Spinal cord (tissue), 10 donors: Measurements from ENCODE around the gene TET3. TPM values are rescaled to one million over a fixed set of nuclear protein-coding genes. Genes with fewer than 3 reads are reported as not detected.

Experiments
- DNase-seq, 6 donors: peaks; one replicate each; pipeline versions ENCODE4 v3.0.0 to v3.0.0-alpha.2; 2013 to 2015; ENCODE audit warnings: low spot score in 6 of 6, low read depth in 4 of 6
- H3K27ac ChIP-seq: one replicate; pipeline ENCODE4 v1.5.1; 2013; ENCODE audit warnings: low read depth, low read length, control low read depth
- H3K27me3 ChIP-seq: one replicate; pipeline ENCODE4 v1.6.1; 2013; ENCODE audit warnings: low read length; ENCODE audit not compliant: control insufficient read depth, insufficient read depth
- H3K36me3 ChIP-seq: one replicate; pipeline ENCODE4 v1.6.1; 2013; ENCODE audit warnings: low read length; ENCODE audit not compliant: control insufficient read depth, insufficient read depth
- H3K4me1 ChIP-seq: one replicate; pipeline ENCODE4 v1.6.1; 2013; ENCODE audit warnings: low read length; ENCODE audit not compliant: control insufficient read depth, insufficient read depth
- H3K4me3 ChIP-seq: one replicate; pipeline ENCODE4 v1.5.1; 2013; ENCODE audit warnings: low read depth, low read length, control low read depth
- H3K9me3 ChIP-seq: one replicate; pipeline ENCODE4 v1.6.1; 2013; ENCODE audit warnings: low read length; ENCODE audit not compliant: control insufficient read depth, insufficient read depth
- WGBS: methylation state at CpG from one replicate; pipeline ENCODE4 v1.1.5; 2013; ENCODE audit warnings: missing lambda C conversion rate; ENCODE audit not compliant: insufficient coverage; 5-methylcytosine and 5-hydroxymethylcytosine counted together
- polyA plus RNA-seq, 2 donors: library from polyadenylated mRNA; unstranded; fragments of 120-200 nt; gene quantifications; one replicate each; pipeline ENCODE4 v1.2.1, GENCODE V29; 2013; ENCODE audit not compliant: insufficient read length in 2 of 2
- total RNA-seq, 2 donors: library from RNA; depleted of rRNA in 1 of 2; stranded (reverse); fragments of 120-200 nt in 1 of 2; fragments of >200 nt in 1 of 2; gene quantifications; one replicate each; pipeline versions ENCODE4 v1.2.3 to v1.2.4, GENCODE V29; 2013 to 2014
- donor health status: healthy.

Gene TET3
- total and polyA plus RNA-seq, 4 donors = 12.5 to 19.2 (median 14.5) TPM

DNA sequence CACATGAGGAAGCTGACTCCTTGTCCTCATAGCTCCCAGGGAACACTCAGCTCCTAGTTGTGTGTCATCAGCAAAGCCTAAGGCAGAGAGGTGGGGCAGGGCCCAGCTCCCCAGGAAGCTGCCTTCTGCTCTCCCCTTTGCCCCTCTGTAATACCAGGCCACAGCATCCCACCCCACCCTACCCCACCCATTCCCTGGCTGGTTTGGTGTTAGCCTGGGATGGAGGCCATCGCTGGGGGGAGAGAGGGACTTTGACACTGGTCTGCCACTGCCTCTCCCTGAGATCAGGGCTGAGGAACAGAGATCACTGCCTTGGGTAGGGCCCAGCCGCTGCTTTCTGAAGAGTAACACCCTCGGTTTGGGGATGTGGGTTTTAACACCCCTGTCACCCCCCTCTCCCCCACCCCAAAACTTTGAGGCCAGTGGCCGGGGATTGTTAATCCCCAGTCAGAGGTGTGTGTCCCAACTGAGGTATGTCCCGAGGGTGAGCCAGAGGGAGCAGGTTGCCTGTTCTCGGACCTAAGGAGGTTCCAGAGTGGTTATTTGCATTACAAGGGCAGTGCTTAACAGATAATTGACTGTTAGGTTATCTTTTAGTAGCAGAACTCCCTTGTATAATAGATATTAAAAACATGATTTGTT, 41.4 kb downstream of the TET3 start:
- H3K27me3 ChIP-seq = no peaks in the 10 kb centered on the region
- peaks cover 3% of the 10 kb centered on the region for H3K9me3 ChIP-seq
- no peak for DNase-seq
- H3K4me3 ChIP-seq = no peak overlapping the region
- H3K27ac ChIP-seq = no peak overlapping the region
- no peaks in the 10 kb centered on the region for H3K36me3 ChIP-seq
- 72% methylated on average over 2 of the region's 6 CpGs for whole genome bisulfite sequencing
- H3K4me1 ChIP-seq = peaks cover 9% of the 10 kb centered on the region

DNA sequence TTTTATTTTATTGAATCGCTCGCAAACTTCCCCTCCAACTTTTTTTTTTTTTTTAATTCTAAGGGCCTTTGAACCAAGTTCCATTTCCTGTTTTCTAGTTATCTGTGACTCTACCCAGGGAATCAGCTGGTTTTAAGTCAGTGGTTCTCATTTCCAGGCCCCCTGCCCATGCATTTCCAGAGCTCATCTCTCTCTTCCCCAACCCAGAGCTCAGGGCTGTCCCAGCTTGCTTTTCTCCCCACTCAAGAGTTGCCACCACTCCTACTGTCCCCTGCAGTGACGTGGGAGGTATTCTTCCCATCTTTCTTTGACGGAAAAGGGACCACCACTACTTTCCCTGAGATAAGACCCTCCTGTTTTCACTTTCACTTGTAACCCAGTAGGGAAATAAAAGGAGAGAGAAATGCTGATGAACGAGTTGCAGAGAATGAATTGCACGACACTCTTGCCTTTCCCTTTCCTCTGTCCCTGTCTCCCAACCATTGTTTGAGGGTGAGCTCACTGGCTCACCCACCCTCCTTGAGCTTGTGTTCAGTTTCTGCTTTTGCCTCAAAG, 42.1 kb downstream of the TET3 start:
- H3K27ac ChIP-seq = no peak overlapping the region
- DNase-seq = no peak
- WGBS = no CpG with 5 or more reads among the region's 6 CpGs

DNA sequence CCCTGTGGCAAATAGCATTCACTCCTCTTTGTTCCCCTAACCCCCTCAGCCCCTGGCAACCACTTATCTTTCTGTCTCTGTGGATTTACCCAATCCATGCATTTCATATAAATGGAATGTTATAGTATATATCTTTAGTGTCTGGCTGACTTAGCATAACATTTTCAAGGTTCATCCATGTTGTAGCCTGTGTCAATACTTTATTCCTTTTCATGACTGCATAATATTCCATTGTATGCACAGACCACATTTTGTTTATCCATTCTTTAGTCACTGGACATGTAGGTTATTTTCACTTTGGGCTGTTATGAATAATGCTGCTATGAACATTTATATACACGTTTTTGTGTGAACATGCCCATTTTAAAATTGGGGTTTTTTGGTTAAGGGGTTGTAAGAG, 42.8 kb downstream of the TET3 start:
- WGBS = no CpG with 5 or more reads among the region's 1 CpG
- Histone ChIP-seq H3K4me3 (no peak overlapping the region), H3K27me3 (no peaks in the 10 kb centered on the region), H3K36me3 (peaks cover 4% of the 10 kb centered on the region), H3K27ac (no peak overlapping the region), H3K9me3 (peaks cover 3% of the 10 kb centered on the region), H3K4me1 (peaks cover 10% of the 10 kb centered on the region)
- no peak for DNase-seq

More for the DNA sequence above, 42.1 kb downstream of the TET3 start:
- Histone ChIP-seq H3K36me3 (no peaks in the 10 kb centered on the region), H3K4me1 (peaks cover 4% of the 10 kb centered on the region), H3K27me3 (no peaks in the 10 kb centered on the region), H3K4me3 (no peak overlapping the region), H3K9me3 (peaks cover 3% of the 10 kb centered on the region)

DNA sequence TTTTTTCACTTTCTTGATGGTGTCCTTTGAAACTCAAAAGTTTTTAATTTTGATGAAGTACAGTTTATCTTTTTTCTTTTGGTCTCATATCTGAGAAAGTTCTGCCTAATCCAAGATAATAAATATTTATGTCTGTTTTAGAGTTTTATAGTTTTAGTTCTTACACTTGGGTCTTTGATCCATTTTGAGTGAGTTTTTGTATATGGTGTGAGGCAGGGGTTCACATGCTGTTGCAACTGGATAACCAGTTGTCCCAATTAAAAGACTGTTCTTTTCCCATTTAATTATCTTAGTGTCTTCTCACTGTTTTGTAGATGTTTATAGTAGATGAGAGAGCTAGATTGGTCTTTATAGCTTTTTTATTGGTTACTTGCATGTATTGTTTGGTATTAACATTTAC, 43.6 kb downstream of the TET3 start:
- Histone ChIP-seq H3K4me3 (no peak overlapping the region), H3K27ac (no peak overlapping the region), H3K27me3 (no peaks in the 10 kb centered on the region), H3K9me3 (peaks cover 3% of the 10 kb centered on the region), H3K36me3 (peaks cover 4% of the 10 kb centered on the region), H3K4me1 (peaks cover 13% of the 10 kb centered on the region)
- no peak for DNase-seq

DNA sequence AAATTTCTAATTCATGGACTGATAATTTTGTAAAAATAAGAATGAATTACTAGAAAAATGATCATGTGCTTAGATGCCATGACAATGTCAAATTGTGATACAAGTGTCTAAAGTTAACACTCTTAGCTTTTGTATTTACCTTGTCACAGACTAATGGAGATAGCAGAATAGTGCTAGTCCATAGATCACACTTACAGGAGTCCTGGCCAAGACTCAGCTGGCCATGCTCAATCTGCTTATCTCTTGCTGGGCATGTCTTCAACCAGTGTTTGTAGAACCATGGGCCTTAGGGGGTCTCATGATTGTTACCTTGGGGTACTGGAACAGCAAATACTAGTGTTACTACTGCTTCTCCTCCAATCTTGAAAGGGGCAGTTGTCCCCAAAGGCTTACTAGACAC, 44.0 kb downstream of the TET3 start:
- no peak overlapping the region for H3K27ac ChIP-seq
- H3K9me3 ChIP-seq = peaks cover 3% of the 10 kb centered on the region
- no peak for DNase-seq
- H3K4me1 ChIP-seq = peaks cover 13% of the 10 kb centered on the region
- H3K36me3 ChIP-seq = peaks cover 4% of the 10 kb centered on the region
- no peak overlapping the region for H3K4me3 ChIP-seq
- H3K27me3 ChIP-seq = no peaks in the 10 kb centered on the region

DNA sequence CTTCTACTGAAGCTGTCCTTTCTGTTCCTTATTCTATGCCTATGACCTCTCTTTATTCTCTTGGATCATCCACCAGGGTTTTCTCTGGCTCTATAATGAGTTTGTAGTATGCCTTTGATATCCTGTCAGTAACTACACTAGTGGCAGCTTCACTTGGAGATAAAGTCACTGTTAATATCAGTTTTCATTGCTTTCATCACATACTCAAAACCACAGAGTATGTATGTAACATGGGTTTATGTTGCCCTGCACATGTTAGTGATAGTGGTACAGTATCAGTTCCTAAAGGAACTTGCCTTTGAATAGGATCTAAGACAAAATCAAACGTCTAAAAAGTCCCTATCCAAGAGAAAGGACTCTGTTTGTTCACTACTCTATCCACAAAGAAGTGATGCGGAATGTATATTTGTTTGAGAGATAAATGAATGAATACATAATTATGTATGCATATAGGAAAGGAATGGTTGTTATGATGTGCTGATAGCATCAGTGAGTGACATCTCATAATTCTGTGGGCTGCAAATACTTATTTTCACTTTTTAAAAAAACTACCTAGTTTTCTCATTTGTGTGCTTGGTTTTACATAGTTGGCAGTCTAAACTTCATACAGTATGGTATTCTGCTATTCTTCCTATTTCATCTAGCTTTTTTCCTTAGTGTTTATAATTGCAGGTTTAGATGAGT, 45.1 kb downstream of the TET3 start:
- no CpG with 5 or more reads among the region's 2 CpGs for WGBS
- Histone ChIP-seq H3K4me3 (no peak overlapping the region), H3K9me3 (peaks cover 3% of the 10 kb centered on the region), H3K36me3 (peaks cover 4% of the 10 kb centered on the region), H3K4me1 (peaks cover 13% of the 10 kb centered on the region), H3K27me3 (no peaks in the 10 kb centered on the region), H3K27ac (no peak overlapping the region)
- no peak for DNase-seq

DNA sequence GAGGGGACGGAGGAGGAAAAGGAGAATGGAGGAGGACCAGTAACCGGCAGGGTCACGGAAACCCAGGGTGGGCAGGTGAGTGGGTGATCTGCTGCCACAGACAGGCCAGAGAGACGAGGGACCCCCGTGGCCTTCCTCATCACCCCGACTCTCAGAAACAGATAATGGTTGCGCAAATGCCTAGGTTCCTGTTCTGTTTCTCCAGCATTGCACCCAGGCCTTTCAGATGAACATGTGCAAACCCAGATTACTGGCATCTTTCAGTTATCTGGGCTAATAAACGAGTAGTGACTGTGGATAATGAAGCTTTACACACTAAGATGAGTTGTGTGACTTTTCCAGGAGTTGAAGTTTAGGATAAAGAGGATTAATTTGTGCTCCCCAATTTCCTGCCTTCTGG, 46.5 kb downstream of the TET3 start:
- H3K27ac ChIP-seq = no peak overlapping the region
- 75% methylated on average over 7 of the region's 8 CpGs for WGBS
- H3K4me1 ChIP-seq = peaks cover 13% of the 10 kb centered on the region
- H3K9me3 ChIP-seq = peaks cover 3% of the 10 kb centered on the region
- DNase-seq = no peak
- H3K4me3 ChIP-seq = no peak overlapping the region
- no peaks in the 10 kb centered on the region for H3K27me3 ChIP-seq
- peaks cover 4% of the 10 kb centered on the region for H3K36me3 ChIP-seq

DNA sequence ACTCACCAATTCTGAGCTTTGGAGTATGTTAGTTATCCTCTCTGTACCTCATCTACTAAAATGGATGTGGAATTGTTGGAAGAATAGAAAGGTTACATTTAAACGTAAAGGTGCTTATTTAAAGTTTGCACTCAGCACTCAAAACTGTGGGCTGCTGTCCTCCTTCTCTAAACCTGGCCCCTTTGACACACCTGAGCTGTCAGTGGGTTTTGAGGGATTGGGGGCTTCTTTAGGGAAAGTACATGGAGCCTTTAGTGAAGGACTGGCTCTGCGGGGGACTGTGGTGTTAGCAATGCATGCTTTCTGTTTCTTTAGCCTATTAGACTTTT, 47.2 kb downstream of the TET3 start:
- H3K27me3 ChIP-seq = no peaks in the 10 kb centered on the region
- H3K27ac ChIP-seq = peak overlapping the region; percentile 58
- no peak for DNase-seq
- no peak overlapping the region for H3K4me3 ChIP-seq
- 66% methylated on average over 2 of the region's 2 CpGs for WGBS
- peaks cover 13% of the 10 kb centered on the region for H3K4me1 ChIP-seq
- H3K36me3 ChIP-seq = peaks cover 4% of the 10 kb centered on the region
- H3K9me3 ChIP-seq = peaks cover 3% of the 10 kb centered on the region

DNA sequence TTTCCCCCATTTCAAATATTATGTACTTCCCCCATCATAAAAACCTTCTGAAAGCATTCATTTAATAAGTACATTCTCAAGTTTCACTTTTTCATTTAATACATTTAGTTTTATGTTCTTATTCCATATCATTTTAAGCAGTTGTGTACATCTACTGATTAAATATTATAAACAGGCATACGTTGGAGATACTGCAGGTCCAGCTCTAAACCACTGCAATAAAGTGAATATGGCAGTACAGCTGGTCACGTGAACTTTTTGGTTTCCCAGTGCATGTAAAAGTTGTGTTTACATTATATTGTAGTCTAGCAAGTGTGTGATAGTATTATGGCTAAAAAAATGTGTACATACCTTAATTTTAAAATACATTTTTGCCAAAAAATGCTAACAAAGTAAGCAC, 48.7 kb downstream of the TET3 start:
- Histone ChIP-seq H3K4me3 (no peak overlapping the region), H3K27me3 (no peaks in the 10 kb centered on the region), H3K27ac (no peak overlapping the region), H3K36me3 (peaks cover 4% of the 10 kb centered on the region), H3K4me1 (peaks cover 13% of the 10 kb centered on the region), H3K9me3 (no peaks in the 10 kb centered on the region)
- DNase-seq = no peak
- no CpG with 5 or more reads among the region's 2 CpGs for WGBS
